Measurements from ENCODE around the gene ARPC1A. TPM values are rescaled to one million over a fixed set of nuclear protein-coding genes. Genes with fewer than 3 reads are reported as not detected.

Gene ARPC1A
- total RNA-seq, 3 donors from 2014 or later = 113 to 122 (median 117) TPM

DNA sequence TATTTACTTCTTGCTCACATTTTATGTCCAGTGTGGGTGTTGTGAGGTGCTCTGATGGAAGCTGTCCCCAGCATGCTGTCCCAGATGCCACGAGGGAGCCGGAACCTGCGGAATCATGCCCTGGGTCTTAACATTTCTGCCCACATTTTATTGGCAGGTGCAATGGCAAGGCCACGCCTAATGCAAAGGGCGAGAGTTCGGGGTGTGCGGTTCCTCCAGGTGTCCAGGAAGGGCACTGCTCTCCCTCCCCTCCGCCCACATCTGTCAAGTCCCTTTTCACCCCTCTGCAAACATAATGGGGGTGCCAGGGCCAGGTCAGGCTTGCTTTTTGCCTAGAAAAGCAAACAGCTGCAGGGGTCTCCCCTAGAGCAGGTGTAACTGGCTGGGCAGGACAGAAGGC lies 66.3 kb downstream of the ARPC1A start:
- Histone ChIP-seq H3K27ac (peak overlapping the region; percentile 71 to 74), H3K4me1 (no peaks in the 10 kb centered on the region), H3K4me3 (peak overlapping the region; percentile 40 to 71 (median 69)), H3K9me3 (no peaks in the 10 kb centered on the region), H3K36me3 (no peaks in the 10 kb centered on the region), H3K27me3 (no peaks in the 10 kb centered on the region)
- intact Hi-C loops (cut with DNase I; ENCODE audit: low total_unique reads) = loop anchor here (10.0 kb wide), 1 partner anchor 373 kb away; no protein-coding TSS in a partner anchor
- DNase-seq (ENCODE audit: low spot score in 2 of 2) = no peak
- TF ChIP-seq POLR2AphosphoS5 (IDR thresholded peaks at IDR 0.05) (no peak), POLR2A (IDR thresholded peaks at IDR 0.05) (no peak)
- TF ChIP-seq, protein P1, sequence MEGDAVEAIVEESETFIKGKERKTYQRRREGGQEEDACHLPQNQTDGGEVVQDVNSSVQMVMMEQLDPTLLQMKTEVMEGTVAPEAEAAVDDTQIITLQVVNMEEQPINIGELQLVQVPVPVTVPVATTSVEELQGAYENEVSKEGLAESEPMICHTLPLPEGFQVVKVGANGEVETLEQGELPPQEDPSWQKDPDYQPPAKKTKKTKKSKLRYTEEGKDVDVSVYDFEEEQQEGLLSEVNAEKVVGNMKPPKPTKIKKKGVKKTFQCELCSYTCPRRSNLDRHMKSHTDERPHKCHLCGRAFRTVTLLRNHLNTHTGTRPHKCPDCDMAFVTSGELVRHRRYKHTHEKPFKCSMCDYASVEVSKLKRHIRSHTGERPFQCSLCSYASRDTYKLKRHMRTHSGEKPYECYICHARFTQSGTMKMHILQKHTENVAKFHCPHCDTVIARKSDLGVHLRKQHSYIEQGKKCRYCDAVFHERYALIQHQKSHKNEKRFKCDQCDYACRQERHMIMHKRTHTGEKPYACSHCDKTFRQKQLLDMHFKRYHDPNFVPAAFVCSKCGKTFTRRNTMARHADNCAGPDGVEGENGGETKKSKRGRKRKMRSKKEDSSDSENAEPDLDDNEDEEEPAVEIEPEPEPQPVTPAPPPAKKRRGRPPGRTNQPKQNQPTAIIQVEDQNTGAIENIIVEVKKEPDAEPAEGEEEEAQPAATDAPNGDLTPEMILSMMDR (IDR thresholded peaks at IDR 0.05) = no peak

- H3K36me3 ChIP-seq = no peaks in the 10 kb centered on the region
- H3K27me3 ChIP-seq = no peaks in the 10 kb centered on the region
- intact Hi-C loops (cut with DNase I; ENCODE audit: low total_unique reads) = loop anchor here (10.0 kb wide), 1 partner anchor 372 kb away; no protein-coding TSS in a partner anchor
- H3K4me3 ChIP-seq = peak overlapping the region; percentile 40 to 71 (median 69)
- peak; percentile 71 to 76 for DNase-seq (ENCODE audit: low spot score in 2 of 2)
- TF ChIP-seq, protein P1 (IDR thresholded peaks at IDR 0.05) = no peak
- peak; percentile 30 to 68 (median 56) for TF ChIP-seq POLR2AphosphoS5 (IDR thresholded peaks at IDR 0.05)
- TF ChIP-seq POLR2A (IDR thresholded peaks at IDR 0.05) = no peak
- H3K9me3 ChIP-seq = no peaks in the 10 kb centered on the region
- peak overlapping the region; percentile 71 to 74 for H3K27ac ChIP-seq
- H3K4me1 ChIP-seq = no peaks in the 10 kb centered on the region
Observed at GRCh38 chr7:99392659-99393354, 67.1 kb downstream of the ARPC1A start.

GRCh38 chr7:99393355-99394187 lies 67.9 kb downstream of the ARPC1A start:
- Histone ChIP-seq H3K4me1 (no peaks in the 10 kb centered on the region), H3K27ac (peak overlapping the region; percentile 71 to 74), H3K4me3 (peak overlapping the region; percentile 40 to 71 (median 69)), H3K36me3 (no peaks in the 10 kb centered on the region), H3K9me3 (no peaks in the 10 kb centered on the region), H3K27me3 (no peaks in the 10 kb centered on the region)
- TF ChIP-seq POLR2A (IDR thresholded peaks at IDR 0.05) = no peak
- no peak for TF ChIP-seq POLR2AphosphoS5 (IDR thresholded peaks at IDR 0.05)
- TF ChIP-seq, protein P1 (IDR thresholded peaks at IDR 0.05) = no peak
- no peak for DNase-seq (ENCODE audit: low spot score in 2 of 2)
- intact Hi-C loops (cut with DNase I; ENCODE audit: low total_unique reads) = loop anchor here (10.0 kb wide), 1 partner anchor 371 kb away; no protein-coding TSS in a partner anchor

- Histone ChIP-seq H3K9me3 (no peaks in the 10 kb centered on the region), H3K27ac (peak overlapping the region in 1 of 2 donors; percentile 74), H3K4me1 (no peaks in the 10 kb centered on the region), H3K36me3 (peaks cover 1% of the 10 kb centered on the region), H3K27me3 (no peaks in the 10 kb centered on the region), H3K4me3 (peak overlapping the region in 1 of 3 donors; percentile 71)
- TF ChIP-seq, protein P1 (IDR thresholded peaks at IDR 0.05) = no peak
- TF ChIP-seq POLR2AphosphoS5 (IDR thresholded peaks at IDR 0.05) = no peak
- no peak for TF ChIP-seq POLR2A (IDR thresholded peaks at IDR 0.05)
- DNase-seq (ENCODE audit: low spot score in 2 of 2) = no peak
- intact Hi-C loops (cut with DNase I; ENCODE audit: low total_unique reads) = loop anchor here (10.0 kb wide), 1 partner anchor 371 kb away; no protein-coding TSS in a partner anchor
Observed at GRCh38 chr7:99394188-99394502, 68.4 kb downstream of the ARPC1A start.
